Caco-2 (cell line): ENCODE data around the gene FXN. TPM values are rescaled to one million over a fixed set of nuclear protein-coding genes. Genes with fewer than 3 reads are reported as not detected.
A peak's percentile ranks its signal among the peaks of the same experiment; 100 is the strongest.

Experiments
- BruUV-seq: library from RNA; stranded (reverse); fragments of 400-500 nt; replicated peaks from 2 replicates; lab custom pipeline; 2021; lab: Mats Ljungman, UMichigan
- CTCF ChIA-PET: fragments of 300-600 bp; sonication (Branson Sonifier 250); formaldehyde crosslinking; loops from one replicate; lab custom pipeline; 2022; ENCODE audit warnings: antibody characterized with exemption; lab: Charles Lee
- POLR2A ChIA-PET: fragments of 300-600 bp; sonication (Branson Sonifier 250); formaldehyde crosslinking; loops from one replicate; lab custom pipeline; 2022; ENCODE audit warnings: antibody characterized with exemption; lab: Charles Lee
- DNase-seq, 2 experiments: peaks; one replicate each; pipeline versions ENCODE4 v3.0.0 to v3.0.0-alpha.2; 2020 to 2022
- H3K27me3 ChIP-seq: replicated peaks from 2 replicates; pipeline ENCODE4 v1.6.0; 2011; ENCODE audit warnings: low read length; ENCODE audit not compliant: control insufficient read depth, insufficient read depth
- H3K36me3 ChIP-seq: 2 replicates; pipeline ENCODE4 v1.5.1; 2011; ENCODE audit warnings: low read length; ENCODE audit not compliant: control insufficient read depth, insufficient read depth
- H3K4me1 ChIP-seq: fragments of 250-450 bp; sonication (Bioruptor Pico); 2 replicates; pipeline ENCODE4 v1.5.1; 2020; ENCODE audit warnings: mild to moderate bottlenecking
- H3K4me3 ChIP-seq: 2 replicates; pipeline ENCODE4 v1.5.1; 2011; ENCODE audit warnings: low read depth, mild to moderate bottlenecking, control low read depth, low read length
- H3K9me3 ChIP-seq: fragments of 250-450 bp; sonication (Bioruptor Pico); 2 replicates; pipeline ENCODE4 v1.5.1; 2020; ENCODE audit warnings: mild to moderate bottlenecking, moderate library complexity
- H3K27ac Mint-ChIP-seq: one replicate; pipeline ENCODE4 v1.8.0; 2022; ENCODE audit warnings: mixed read lengths; ENCODE audit not compliant: unreplicated experiment
- H3K27me3 Mint-ChIP-seq: one replicate; pipeline ENCODE4 v1.8.0; 2022; ENCODE audit warnings: mixed read lengths; ENCODE audit not compliant: insufficient read depth, unreplicated experiment
- H3K36me3 Mint-ChIP-seq: one replicate; pipeline ENCODE4 v1.8.0; 2022; ENCODE audit warnings: mild to moderate bottlenecking, mixed read lengths; ENCODE audit not compliant: insufficient read depth, unreplicated experiment
- H3K4me1 Mint-ChIP-seq: one replicate; pipeline ENCODE4 v1.8.0; 2022; ENCODE audit warnings: low read depth, mixed read lengths; ENCODE audit not compliant: unreplicated experiment
- H3K4me3 Mint-ChIP-seq: one replicate; pipeline ENCODE4 v1.8.0; 2022; ENCODE audit warnings: mild to moderate bottlenecking, moderate library complexity, mixed read lengths; ENCODE audit not compliant: unreplicated experiment
- H3K9me3 Mint-ChIP-seq: one replicate; pipeline ENCODE4 v1.8.0; 2022; ENCODE audit warnings: mixed read lengths; ENCODE audit not compliant: unreplicated experiment
- intact Hi-C: fragments of 100-400 bp; cut with micrococcal nuclease; formaldehyde crosslinking; loops from one replicate; pipeline ENCODE4 v1.10.0; 2022; ENCODE audit not compliant: unreplicated experiment
- total RNA-seq: library from RNA; stranded (reverse); gene quantifications from 2 replicates; pipeline ENCODE4 v1.2.3, GENCODE V29; 2022
- TF ChIP-seq, protein P1 (sequence below), 2 experiments: fragments of 200-600 bp in 1 of 2; IDR thresholded peaks; 1 replicate in 1 of 2; 2 replicates in 1 of 2; pipeline versions ENCODE4 v1.5.1 to v1.8.0; 2011 to 2022; ENCODE audit warnings: antibody characterized with exemption in 1 of 2, control low read depth in 1 of 2, inconsistent platforms in 1 of 2, low read depth in 1 of 2, low read length in 1 of 2, mild to moderate bottlenecking in 1 of 2, moderate library complexity in 1 of 2; ENCODE audit not compliant: insufficient read depth in 1 of 2, severe bottlenecking in 1 of 2, unreplicated experiment in 1 of 2

FXN gene
- total RNA-seq, 1 experiment from 2014 or later = 8.6 TPM

DNA sequence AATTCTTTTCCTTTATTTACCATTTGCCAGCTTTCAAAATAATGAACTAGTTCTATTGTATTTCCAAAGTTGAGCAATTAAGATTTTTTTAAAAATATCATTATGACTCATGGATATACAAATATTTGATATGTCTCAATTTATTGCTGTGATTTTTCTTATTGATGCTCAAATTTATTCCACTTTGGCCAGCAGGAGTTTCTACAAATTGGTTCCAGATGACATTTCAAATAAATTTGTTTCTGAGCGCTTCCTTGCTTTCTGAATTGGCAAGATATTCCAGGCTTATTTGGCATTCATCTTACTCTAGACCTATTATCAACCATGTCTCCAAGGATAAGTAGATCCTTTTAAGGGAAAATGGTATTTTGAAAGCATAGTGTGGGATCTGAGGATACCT, 80.1 kb downstream of the FXN start:
- H3K9me3 Mint-ChIP-seq = no peaks in the 10 kb centered on the region
- POLR2A ChIA-PET = no interaction called here
- H3K27ac Mint-ChIP-seq = no peak overlapping the region
- no peaks in the 10 kb centered on the region for H3K27me3 ChIP-seq
- H3K4me3 Mint-ChIP-seq = no peak overlapping the region
- peaks cover 3% of the 10 kb centered on the region for H3K36me3 Mint-ChIP-seq
- intact Hi-C loops = no loop called here
- CTCF ChIA-PET = no interaction called here
- H3K9me3 ChIP-seq = no peaks in the 10 kb centered on the region
- no peak for DNase-seq
- no TSS peak for BruUV-seq
- no peaks in the 10 kb centered on the region for H3K27me3 Mint-ChIP-seq
- TF ChIP-seq, protein P1, sequence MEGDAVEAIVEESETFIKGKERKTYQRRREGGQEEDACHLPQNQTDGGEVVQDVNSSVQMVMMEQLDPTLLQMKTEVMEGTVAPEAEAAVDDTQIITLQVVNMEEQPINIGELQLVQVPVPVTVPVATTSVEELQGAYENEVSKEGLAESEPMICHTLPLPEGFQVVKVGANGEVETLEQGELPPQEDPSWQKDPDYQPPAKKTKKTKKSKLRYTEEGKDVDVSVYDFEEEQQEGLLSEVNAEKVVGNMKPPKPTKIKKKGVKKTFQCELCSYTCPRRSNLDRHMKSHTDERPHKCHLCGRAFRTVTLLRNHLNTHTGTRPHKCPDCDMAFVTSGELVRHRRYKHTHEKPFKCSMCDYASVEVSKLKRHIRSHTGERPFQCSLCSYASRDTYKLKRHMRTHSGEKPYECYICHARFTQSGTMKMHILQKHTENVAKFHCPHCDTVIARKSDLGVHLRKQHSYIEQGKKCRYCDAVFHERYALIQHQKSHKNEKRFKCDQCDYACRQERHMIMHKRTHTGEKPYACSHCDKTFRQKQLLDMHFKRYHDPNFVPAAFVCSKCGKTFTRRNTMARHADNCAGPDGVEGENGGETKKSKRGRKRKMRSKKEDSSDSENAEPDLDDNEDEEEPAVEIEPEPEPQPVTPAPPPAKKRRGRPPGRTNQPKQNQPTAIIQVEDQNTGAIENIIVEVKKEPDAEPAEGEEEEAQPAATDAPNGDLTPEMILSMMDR (IDR thresholded peaks at IDR 0.05; ENCODE audit: insufficient read depth in 1 of 2, low read depth in 1 of 2, low read length in 1 of 2, severe bottlenecking in 1 of 2, unreplicated experiment in 1 of 2) = no peak
- no peaks in the 10 kb centered on the region for H3K4me1 Mint-ChIP-seq
- H3K4me1 ChIP-seq = no peaks in the 10 kb centered on the region
- H3K36me3 ChIP-seq = no peaks in the 10 kb centered on the region
- H3K4me3 ChIP-seq = no peak overlapping the region

DNA sequence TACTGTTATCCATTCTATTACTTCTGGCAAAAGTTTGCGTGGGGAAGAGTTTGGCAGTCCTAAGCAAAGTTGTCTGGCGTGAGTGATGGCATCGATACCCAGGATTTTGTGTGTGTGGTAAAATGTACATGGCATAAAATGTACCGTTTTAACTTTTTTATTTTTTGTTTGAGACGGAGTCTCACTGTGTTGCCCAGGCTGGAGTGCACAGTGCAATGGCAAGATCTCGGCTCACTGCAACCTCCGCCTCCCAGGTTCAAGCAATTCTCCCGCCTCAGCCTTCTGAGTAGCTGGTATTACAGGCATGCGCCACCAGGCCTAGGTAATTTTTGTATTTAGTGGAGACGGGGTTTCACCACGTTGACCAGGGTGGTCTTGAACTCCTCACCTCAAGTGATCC, 83.1 kb downstream of the FXN start:
- TF ChIP-seq, protein P1 (IDR thresholded peaks at IDR 0.05; ENCODE audit: insufficient read depth in 1 of 2, low read depth in 1 of 2, low read length in 1 of 2, severe bottlenecking in 1 of 2, unreplicated experiment in 1 of 2) = no peak
- no TSS peak for BruUV-seq
- H3K4me3 ChIP-seq = no peak overlapping the region
- no peaks in the 10 kb centered on the region for H3K36me3 ChIP-seq
- no peaks in the 10 kb centered on the region for H3K4me1 Mint-ChIP-seq
- H3K4me1 ChIP-seq = no peaks in the 10 kb centered on the region
- no peak overlapping the region for H3K4me3 Mint-ChIP-seq
- H3K36me3 Mint-ChIP-seq = peaks cover 6% of the 10 kb centered on the region
- H3K27ac Mint-ChIP-seq = no peak overlapping the region
- POLR2A ChIA-PET = no interaction called here
- no peaks in the 10 kb centered on the region for H3K9me3 ChIP-seq
- no peaks in the 10 kb centered on the region for H3K27me3 ChIP-seq
- CTCF ChIA-PET = no interaction called here
- H3K27me3 Mint-ChIP-seq = no peaks in the 10 kb centered on the region
- DNase-seq = no peak
- H3K9me3 Mint-ChIP-seq = no peaks in the 10 kb centered on the region
- intact Hi-C loops = no loop called here

DNA sequence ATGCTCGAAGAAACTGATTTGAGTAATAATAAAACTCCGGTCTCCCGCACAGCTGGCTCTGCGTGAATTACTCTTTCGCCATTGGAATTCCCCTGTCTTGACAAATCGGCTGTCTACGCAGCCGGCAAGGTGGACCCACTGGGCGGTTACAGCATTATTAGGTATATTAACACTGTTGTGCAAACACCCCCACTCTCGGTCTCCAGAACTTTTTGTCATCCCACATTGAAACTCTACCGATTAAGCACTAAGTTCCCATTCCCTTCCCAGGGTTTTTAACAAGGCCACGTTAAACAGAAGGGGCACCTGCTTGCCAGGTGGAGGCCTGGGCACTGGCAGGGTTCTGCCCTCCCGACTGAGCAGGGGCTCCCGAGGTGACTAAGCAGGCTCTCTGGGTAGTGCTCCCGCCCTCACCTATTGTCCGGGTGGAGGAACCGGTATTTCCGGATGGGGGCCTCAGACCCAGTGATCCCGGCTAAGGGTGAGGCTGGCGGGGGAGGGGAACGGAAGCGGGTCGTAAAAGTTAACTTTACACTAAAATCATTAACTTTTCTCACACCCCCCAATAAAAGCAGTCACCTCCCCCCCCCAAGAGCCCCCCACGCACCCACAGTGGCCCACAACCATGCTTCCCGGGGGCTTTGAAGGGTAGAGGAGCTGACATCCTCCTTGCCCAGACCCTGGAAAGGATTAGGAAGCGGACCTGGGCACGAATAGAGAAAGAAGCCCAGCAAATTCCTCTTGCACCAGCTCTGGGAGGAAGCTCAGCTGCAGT, 85.0 kb downstream of the FXN start:
- H3K27me3 ChIP-seq = no peaks in the 10 kb centered on the region
- TF ChIP-seq, protein P1 (IDR thresholded peaks at IDR 0.05; ENCODE audit: insufficient read depth in 1 of 2, low read depth in 1 of 2, low read length in 1 of 2, severe bottlenecking in 1 of 2, unreplicated experiment in 1 of 2) = no peak
- H3K4me1 ChIP-seq = no peaks in the 10 kb centered on the region
- Mint-ChIP-seq H3K9me3 (no peaks in the 10 kb centered on the region), H3K36me3 (peaks cover 6% of the 10 kb centered on the region), H3K4me1 (no peaks in the 10 kb centered on the region), H3K4me3 (peak overlapping the region; percentile 85), H3K27ac (peak overlapping the region; percentile 97), H3K27me3 (no peaks in the 10 kb centered on the region)
- H3K9me3 ChIP-seq = no peaks in the 10 kb centered on the region
- peak overlapping the region; percentile 55 for H3K4me3 ChIP-seq
- CTCF ChIA-PET = no interaction called here
- TSS peak; percentile 36 for BruUV-seq
- DNase-seq = peak; percentile 82 to 88
- H3K36me3 ChIP-seq = no peaks in the 10 kb centered on the region
- POLR2A ChIA-PET = no interaction called here
- intact Hi-C loops = loop anchor here (2.0 to 5.0 kb wide), 3 partner anchors 16 to 72 kb away; no protein-coding TSS in a partner anchor
